HEK293T (cell line): ENCODE measurements around the gene LNPEP.

Source experiments
- ARNT ChIP-seq: fragments of 450-650 bp; IDR thresholded peaks from 2 replicates; pipeline ENCODE4 v1.6.1; 2017; ENCODE audit warnings: mild to moderate bottlenecking
- BHLHE40 ChIP-seq: fragments of 450-650 bp; IDR thresholded peaks from 2 replicates; pipeline ENCODE4 v1.6.1; 2016; ENCODE audit warnings: mild to moderate bottlenecking, moderate library complexity, borderline replicate concordance
- FOXA1 ChIP-seq: fragments of 450-650 bp; IDR thresholded peaks from 2 replicates; pipeline ENCODE4 v1.6.1; 2016; ENCODE audit warnings: mild to moderate bottlenecking
- FOXK2 ChIP-seq: fragments of 450-650 bp; IDR thresholded peaks from 2 replicates; pipeline ENCODE4 v1.6.1; 2016; ENCODE audit warnings: mild to moderate bottlenecking
- FOXM1 ChIP-seq: fragments of 450-650 bp; IDR thresholded peaks from 2 replicates; pipeline ENCODE4 v1.6.1; 2017; ENCODE audit warnings: mild to moderate bottlenecking, borderline replicate concordance
- HDGF ChIP-seq: fragments of 450-650 bp; IDR thresholded peaks from 2 replicates; pipeline ENCODE4 v1.6.1; 2017; ENCODE audit warnings: antibody characterized with exemption, borderline replicate concordance
- LEF1 ChIP-seq: fragments of 450-650 bp; IDR thresholded peaks from 2 replicates; pipeline ENCODE4 v1.6.1; 2017; ENCODE audit warnings: mild to moderate bottlenecking, borderline replicate concordance
- NFRKB ChIP-seq: fragments of 450-650 bp; IDR thresholded peaks from 2 replicates; pipeline ENCODE4 v1.6.1; 2016; ENCODE audit warnings: mild to moderate bottlenecking, moderate library complexity
- SP1 ChIP-seq: fragments of 450-650 bp; IDR thresholded peaks from 2 replicates; pipeline ENCODE4 v1.6.1; 2017
- SUZ12 ChIP-seq: fragments of 450-650 bp; IDR thresholded peaks from 2 replicates; pipeline ENCODE4 v1.6.1; 2016; ENCODE audit warnings: mild to moderate bottlenecking
- TARDBP ChIP-seq: fragments of 450-650 bp; IDR thresholded peaks from 2 replicates; pipeline ENCODE4 v1.6.1; 2016
- ZNF384 ChIP-seq: fragments of 450-650 bp; IDR thresholded peaks from 2 replicates; pipeline ENCODE4 v1.6.1; 2016
- TF ChIP-seq, protein P1 (sequence below): fragments of 450-650 bp; IDR thresholded peaks from 2 replicates; pipeline ENCODE4 v1.6.1; 2016

- TF ChIP-seq BHLHE40 (no peak), NFRKB (no peak), FOXM1 (no peak), ZNF384 (no peak), TARDBP (no peak), SP1 (no peak), HDGF (no peak), FOXA1 (no peak), FOXK2 (no peak), SUZ12 (no peak), LEF1 (no peak), ARNT (no peak)
- TF ChIP-seq, protein P1, sequence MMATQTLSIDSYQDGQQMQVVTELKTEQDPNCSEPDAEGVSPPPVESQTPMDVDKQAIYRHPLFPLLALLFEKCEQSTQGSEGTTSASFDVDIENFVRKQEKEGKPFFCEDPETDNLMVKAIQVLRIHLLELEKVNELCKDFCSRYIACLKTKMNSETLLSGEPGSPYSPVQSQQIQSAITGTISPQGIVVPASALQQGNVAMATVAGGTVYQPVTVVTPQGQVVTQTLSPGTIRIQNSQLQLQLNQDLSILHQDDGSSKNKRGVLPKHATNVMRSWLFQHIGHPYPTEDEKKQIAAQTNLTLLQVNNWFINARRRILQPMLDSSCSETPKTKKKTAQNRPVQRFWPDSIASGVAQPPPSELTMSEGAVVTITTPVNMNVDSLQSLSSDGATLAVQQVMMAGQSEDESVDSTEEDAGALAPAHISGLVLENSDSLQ, result no peak
Observed at GRCh38 chr5:97004423-97005060, 68.7 kb downstream of the LNPEP start.
